22Rv1 (cell line): ENCODE results near the gene RIT2.

ENCODE experiments used
- CTCF ChIP-seq: fragments of 450-650 bp; IDR thresholded peaks from 2 replicates; pipeline ENCODE4 v1.5.1; 2017; ENCODE audit warnings: mild to moderate bottlenecking
- ZFX ChIP-seq: fragments of 450-650 bp; IDR thresholded peaks from 2 replicates; pipeline ENCODE4 v1.6.1; 2017; ENCODE audit warnings: antibody characterized with exemption, borderline replicate concordance

- TF ChIP-seq CTCF (no peak), ZFX (no peak)
These were observed 92.6 kb downstream of the RIT2 start for GRCh38 chr18:43022874-43023273.
